Measurements from ENCODE around the gene GPR6. TPM values are rescaled to one million over a fixed set of nuclear protein-coding genes. Genes with fewer than 3 reads are reported as not detected.

Gene GPR6
- total RNA-seq, 3 donors from 2014 or later = not detected

- H3K4me1 ChIP-seq (ENCODE audit: low read depth) = no peaks in the 10 kb centered on the region
- ATAC-seq (no peak), DNase-seq (no peak)
- TF ChIP-seq, protein P1, sequence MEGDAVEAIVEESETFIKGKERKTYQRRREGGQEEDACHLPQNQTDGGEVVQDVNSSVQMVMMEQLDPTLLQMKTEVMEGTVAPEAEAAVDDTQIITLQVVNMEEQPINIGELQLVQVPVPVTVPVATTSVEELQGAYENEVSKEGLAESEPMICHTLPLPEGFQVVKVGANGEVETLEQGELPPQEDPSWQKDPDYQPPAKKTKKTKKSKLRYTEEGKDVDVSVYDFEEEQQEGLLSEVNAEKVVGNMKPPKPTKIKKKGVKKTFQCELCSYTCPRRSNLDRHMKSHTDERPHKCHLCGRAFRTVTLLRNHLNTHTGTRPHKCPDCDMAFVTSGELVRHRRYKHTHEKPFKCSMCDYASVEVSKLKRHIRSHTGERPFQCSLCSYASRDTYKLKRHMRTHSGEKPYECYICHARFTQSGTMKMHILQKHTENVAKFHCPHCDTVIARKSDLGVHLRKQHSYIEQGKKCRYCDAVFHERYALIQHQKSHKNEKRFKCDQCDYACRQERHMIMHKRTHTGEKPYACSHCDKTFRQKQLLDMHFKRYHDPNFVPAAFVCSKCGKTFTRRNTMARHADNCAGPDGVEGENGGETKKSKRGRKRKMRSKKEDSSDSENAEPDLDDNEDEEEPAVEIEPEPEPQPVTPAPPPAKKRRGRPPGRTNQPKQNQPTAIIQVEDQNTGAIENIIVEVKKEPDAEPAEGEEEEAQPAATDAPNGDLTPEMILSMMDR (IDR thresholded peaks at IDR 0.05) = no peak
- no peaks in the 10 kb centered on the region for H3K9me3 ChIP-seq
- H3K36me3 ChIP-seq (ENCODE audit: low read depth) = no peaks in the 10 kb centered on the region
- intact Hi-C loops (cut with DNase I, micrococcal nuclease) = no loop called here
- H3K4me3 ChIP-seq = no peak overlapping the region
Observed at GRCh38 chr6:110018486-110018885, 40.4 kb downstream of the GPR6 start.

DNA sequence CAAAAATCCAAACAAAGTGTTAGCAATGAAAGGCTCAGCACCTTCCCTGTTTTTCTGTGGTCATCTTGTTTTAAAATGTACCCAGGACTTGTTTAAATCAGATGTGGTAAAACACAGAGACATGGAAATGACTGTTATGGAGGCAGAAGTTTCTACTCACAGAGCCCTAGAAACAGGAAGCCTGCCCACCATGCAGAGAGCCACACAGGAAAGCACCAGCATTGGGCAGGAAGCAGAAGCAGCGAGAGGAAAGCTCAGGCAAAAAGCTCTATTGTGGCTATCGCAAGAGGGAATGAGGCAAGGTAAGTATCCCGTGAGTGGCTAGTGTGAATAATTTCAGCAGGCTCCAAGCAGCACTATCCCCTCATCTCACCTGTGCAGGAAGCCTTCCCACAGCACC lies 42.8 kb downstream of the GPR6 start:
- intact Hi-C loops (cut with DNase I, micrococcal nuclease) = no loop called here
- H3K4me3 ChIP-seq = no peak overlapping the region
- H3K36me3 ChIP-seq (ENCODE audit: low read depth) = no peaks in the 10 kb centered on the region
- DNase-seq (no peak), ATAC-seq (no peak)
- TF ChIP-seq, protein P1 (IDR thresholded peaks at IDR 0.05) = no peak
- H3K9me3 ChIP-seq = no peaks in the 10 kb centered on the region
- no peaks in the 10 kb centered on the region for H3K4me1 ChIP-seq (ENCODE audit: low read depth)

GRCh38 chr6:110029144-110029543 lies 51.0 kb downstream of the GPR6 start:
- intact Hi-C loops (cut with DNase I, micrococcal nuclease) = no loop called here
- Histone ChIP-seq H3K36me3 (ENCODE audit: low read depth) (no peaks in the 10 kb centered on the region), H3K4me1 (ENCODE audit: low read depth) (no peaks in the 10 kb centered on the region), H3K4me3 (no peak overlapping the region), H3K9me3 (no peaks in the 10 kb centered on the region)
- TF ChIP-seq, protein P1 (IDR thresholded peaks at IDR 0.05) = no peak
- ATAC-seq (no peak), DNase-seq (no peak)

Other genes with a start within 250 kb of the GPR6 start
- gene WASF1, start 201.4 kb downstream of the GPR6 start, total RNA-seq = 10 to 100 TPM in 1 of 3 donors, 1 to 10 TPM in 2; 1.3 to 16.0 (median 2.7) TPM
- gene CDC40, start 202.1 kb downstream of the GPR6 start, total RNA-seq = 10 to 100 TPM; 19.7 to 24.2 (median 22.0) TPM